Neuronal stem cell (in vitro differentiated cells): ENCODE data around the gene OR4K17. TPM values are rescaled to one million over a fixed set of nuclear protein-coding genes. Genes with fewer than 3 reads are reported as not detected.
"Not testable (repeated sequence)": the region's sequence is repeated elsewhere in the genome, so short reads cannot be mapped to it uniquely, and the experiment has no call there.

Experiments used
- DNase-seq: peaks from one replicate; pipeline ENCODE4 v3.0.0-alpha.2; 2013; ENCODE audit warnings: low spot score
- H2AFZ ChIP-seq: one replicate; pipeline ENCODE4 v1.6.1; 2013; ENCODE audit warnings: mild to moderate bottlenecking, low read length, inconsistent platforms
- H2AK5ac ChIP-seq: 2 replicates; pipeline ENCODE4 v1.6.1; 2013; ENCODE audit warnings: low read depth, mild to moderate bottlenecking, inconsistent platforms, low read length, moderate library complexity, mixed read lengths
- H2BK120ac ChIP-seq: 2 replicates; pipeline ENCODE4 v1.6.1; 2013; ENCODE audit warnings: low read depth, mild to moderate bottlenecking, inconsistent platforms, low read length, moderate library complexity, mixed read lengths
- H2BK12ac ChIP-seq: one replicate; pipeline ENCODE4 v1.6.1; 2013; ENCODE audit warnings: low read length, inconsistent platforms
- H2BK15ac ChIP-seq: 2 replicates; pipeline ENCODE4 v1.6.1; 2013; ENCODE audit warnings: mild to moderate bottlenecking, low read length, inconsistent platforms, mixed read lengths
- H2BK5ac ChIP-seq: one replicate; pipeline ENCODE4 v1.6.1; 2013; ENCODE audit warnings: inconsistent platforms, mild to moderate bottlenecking, low read length, moderate library complexity
- H3K14ac ChIP-seq: one replicate; pipeline ENCODE4 v1.6.1; 2013; ENCODE audit warnings: low read length, inconsistent platforms
- H3K18ac ChIP-seq: 2 replicates; pipeline ENCODE4 v1.6.1; 2013; ENCODE audit warnings: low read length, inconsistent platforms
- H3K23ac ChIP-seq: 2 replicates; pipeline ENCODE4 v1.6.1; 2013; ENCODE audit warnings: low read depth, mild to moderate bottlenecking, mixed read lengths, low read length, inconsistent platforms; ENCODE audit not compliant: poor library complexity
- H3K27ac ChIP-seq: replicated peaks from 3 replicates; pipeline ENCODE4 v1.5.1; 2013; ENCODE audit warnings: low read length, inconsistent platforms
- H3K27me3 ChIP-seq, 3 experiments: 2 replicates each; pipeline ENCODE4 v1.6.1; 2013; ENCODE audit warnings: low read length in 3 of 3, mild to moderate bottlenecking in 2 of 3, inconsistent platforms in 1 of 3, low read depth in 1 of 3, mixed read lengths in 1 of 3, moderate library complexity in 1 of 3; ENCODE audit not compliant: control insufficient read depth in 3 of 3, insufficient read depth in 3 of 3
- H3K36me3 ChIP-seq, 2 donors: replicated peaks in 1 of 2; 2 replicates each; pipeline ENCODE4 v1.6.1; 2013; ENCODE audit warnings: low read length in 2 of 2; ENCODE audit not compliant: control insufficient read depth in 2 of 2, insufficient read depth in 2 of 2
- H3K4ac ChIP-seq: 2 replicates; pipeline ENCODE4 v1.6.1; 2013; ENCODE audit warnings: inconsistent platforms, mild to moderate bottlenecking, low read length, moderate library complexity
- H3K4me1 ChIP-seq, 2 donors: 1 replicate in 1 of 2; 2 replicates in 1 of 2; pipeline ENCODE4 v1.6.1; 2013; ENCODE audit warnings: low read length in 2 of 2, low read depth in 1 of 2; ENCODE audit not compliant: control insufficient read depth in 2 of 2, insufficient read depth in 1 of 2
- H3K4me2 ChIP-seq: one replicate; pipeline ENCODE4 v1.6.1; 2013; ENCODE audit warnings: mild to moderate bottlenecking, low read length, inconsistent platforms; ENCODE audit not compliant: insufficient read depth, poor library complexity, severe bottlenecking
- H3K4me3 ChIP-seq, 2 donors: 2 replicates each; pipeline ENCODE4 v1.5.1; 2013; ENCODE audit warnings: low read length in 2 of 2, mild to moderate bottlenecking in 2 of 2, inconsistent platforms in 1 of 2, moderate library complexity in 1 of 2
- H3K79me1 ChIP-seq: one replicate; pipeline ENCODE4 v1.6.1; 2013; ENCODE audit warnings: low read depth, mild to moderate bottlenecking, inconsistent platforms, low read length, moderate library complexity
- H3K9ac ChIP-seq: one replicate; pipeline ENCODE4 v1.6.1; 2013; ENCODE audit warnings: mild to moderate bottlenecking, low read depth, low read length, inconsistent platforms; ENCODE audit not compliant: poor library complexity
- H3K9me3 ChIP-seq, 2 donors: replicated peaks in 1 of 2; 2 replicates each; pipeline versions ENCODE3 to v1.6.1; 2013; ENCODE audit warnings: low read length in 2 of 2, mild to moderate bottlenecking in 2 of 2, inconsistent platforms in 1 of 2, low read depth in 1 of 2, mixed read lengths in 1 of 2, moderate library complexity in 1 of 2; ENCODE audit not compliant: control insufficient read depth in 2 of 2, insufficient read depth in 1 of 2
- H4K8ac ChIP-seq: one replicate; pipeline ENCODE4 v1.6.1; 2013; ENCODE audit warnings: low read depth, mild to moderate bottlenecking, inconsistent platforms, low read length, moderate library complexity
- H4K91ac ChIP-seq: one replicate; pipeline ENCODE4 v1.6.1; 2013; ENCODE audit warnings: low read length, low read depth, mild to moderate bottlenecking, inconsistent platforms; ENCODE audit not compliant: poor library complexity
- small RNA-seq: library from polyadenylated mRNA; stranded (forward); fragments of <200 nt; extraction: miRNeasy Mini kit (QIAGEN cat#:217004); gene quantifications from one replicate; pipeline ENCODE3, GENCODE V24; 2013; ENCODE audit not compliant: insufficient read depth

Gene OR4K17

DNA sequence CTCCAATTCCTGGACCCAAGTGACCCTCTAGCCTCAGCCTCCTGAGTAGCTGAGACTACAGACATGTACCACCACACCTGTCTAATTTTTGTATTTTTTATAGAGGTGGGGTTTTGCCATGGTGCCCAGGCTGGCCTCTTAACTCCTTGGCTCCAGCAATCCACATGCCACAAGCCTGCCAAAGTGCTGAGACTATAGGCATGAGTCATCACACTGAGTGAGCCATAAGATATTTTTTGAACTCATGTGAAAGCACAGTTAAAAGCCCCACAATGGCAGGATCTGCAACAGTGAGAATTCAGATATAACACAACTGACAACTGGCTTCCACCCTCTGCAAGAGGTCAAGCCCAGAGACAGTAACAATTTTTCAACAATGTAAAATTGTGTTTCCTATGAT lies 59.3 kb downstream of the OR4K17 start:
- not testable (repeated sequence) for H2BK120ac ChIP-seq, H3K9ac ChIP-seq, H4K8ac ChIP-seq, H3K36me3 ChIP-seq, DNase-seq, H3K27ac ChIP-seq, H2AK5ac ChIP-seq, H2BK5ac ChIP-seq, H4K91ac ChIP-seq, H3K4me3 ChIP-seq, H3K14ac ChIP-seq, H3K27me3 ChIP-seq, H3K18ac ChIP-seq, H3K4ac ChIP-seq, H2BK15ac ChIP-seq, H3K4me2 ChIP-seq, H3K4me1 ChIP-seq, H2BK12ac ChIP-seq, H3K79me1 ChIP-seq, H2AFZ ChIP-seq, H3K23ac ChIP-seq
- peaks cover 0 to 11% of the 10 kb centered on the region in 2 donors for H3K9me3 ChIP-seq

Small RNA genes within 50 kb of the gene (small RNA-seq; reads per million reads assigned to genes)
- not detected for gene RNA5SP380
